Transverse colon (tissue), 4 donors: ENCODE data around the gene WBP1L.

ENCODE experiments used
- EP300 ChIP-seq: sonication (generic); formaldehyde crosslinking; IDR thresholded peaks from one replicate; pipeline ENCODE4 v1.6.1; 2017; ENCODE audit warnings: antibody characterized with exemption, low read depth
- POLR2AphosphoS5 ChIP-seq, 3 donors: sonication (generic); formaldehyde crosslinking; IDR thresholded peaks; one replicate each; pipeline ENCODE4 v1.6.1; 2016; ENCODE audit warnings: antibody characterized with exemption in 3 of 3
- TF ChIP-seq, protein P1 (sequence below), 5 experiments: fragments of 200-600 bp in 3 of 5; fragments of 450-650 bp in 2 of 5; sonication (generic) in 3 of 5; IDR thresholded peaks; 1 replicate in 2 of 5; 2 replicates in 3 of 5; pipeline ENCODE4 v1.5.1; 2016 to 2017; ENCODE audit warnings: antibody characterized with exemption in 5 of 5, inconsistent platforms in 3 of 5, mild to moderate bottlenecking in 2 of 5, moderate library complexity in 1 of 5

GRCh38 chr10:102835007-102835482 lies 91.3 kb downstream of the WBP1L start:
- TF ChIP-seq, protein P1, sequence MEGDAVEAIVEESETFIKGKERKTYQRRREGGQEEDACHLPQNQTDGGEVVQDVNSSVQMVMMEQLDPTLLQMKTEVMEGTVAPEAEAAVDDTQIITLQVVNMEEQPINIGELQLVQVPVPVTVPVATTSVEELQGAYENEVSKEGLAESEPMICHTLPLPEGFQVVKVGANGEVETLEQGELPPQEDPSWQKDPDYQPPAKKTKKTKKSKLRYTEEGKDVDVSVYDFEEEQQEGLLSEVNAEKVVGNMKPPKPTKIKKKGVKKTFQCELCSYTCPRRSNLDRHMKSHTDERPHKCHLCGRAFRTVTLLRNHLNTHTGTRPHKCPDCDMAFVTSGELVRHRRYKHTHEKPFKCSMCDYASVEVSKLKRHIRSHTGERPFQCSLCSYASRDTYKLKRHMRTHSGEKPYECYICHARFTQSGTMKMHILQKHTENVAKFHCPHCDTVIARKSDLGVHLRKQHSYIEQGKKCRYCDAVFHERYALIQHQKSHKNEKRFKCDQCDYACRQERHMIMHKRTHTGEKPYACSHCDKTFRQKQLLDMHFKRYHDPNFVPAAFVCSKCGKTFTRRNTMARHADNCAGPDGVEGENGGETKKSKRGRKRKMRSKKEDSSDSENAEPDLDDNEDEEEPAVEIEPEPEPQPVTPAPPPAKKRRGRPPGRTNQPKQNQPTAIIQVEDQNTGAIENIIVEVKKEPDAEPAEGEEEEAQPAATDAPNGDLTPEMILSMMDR (IDR thresholded peaks at IDR 0.05): peak; percentile 80 to 88 (median 83)
- no peak for TF ChIP-seq EP300
- no peak for TF ChIP-seq POLR2AphosphoS5 (IDR thresholded peaks at IDR 0.05)
